Renal cortex interstitium (tissue), 15 donors: ENCODE data around the gene PTPA. TPM values are rescaled to one million over a fixed set of nuclear protein-coding genes. Genes with fewer than 3 reads are reported as not detected.

Experiments
- DNase-seq, 11 donors: peaks; one replicate each; pipeline ENCODE4 v3.0.0-alpha.2; 2013; ENCODE audit warnings: low read depth in 9 of 11, low spot score in 4 of 11; ENCODE audit errors: extremely low read depth in 1 of 11
- long read RNA-seq, 16 experiments: transcript quantifications; one replicate each; lab custom pipeline, GENCODE V29; 2026
- polyA plus RNA-seq, 3 donors: library from polyadenylated mRNA; unstranded; fragments of 120-200 nt; gene quantifications; one replicate each; pipeline ENCODE4 v1.2.1, GENCODE V29; 2013; ENCODE audit not compliant: insufficient read length in 3 of 3

PTPA gene
- polyA plus RNA-seq: 100 to 1,000 TPM in 2 of 3 donors, 10 to 100 TPM in 1; 99.1 to 135 (median 119) TPM
- long read RNA-seq, donor 1, transcript PTPA-210 (3 exons, 1,153 nt): minor isoform, 9 of 29 reads
- long read RNA-seq, donor 1, transcript PTPA-207 (10 exons, 2,737 nt): major isoform, 10 of 29 reads
- long read RNA-seq, donor 1, partial matches to known transcripts: 0 of 29 reads
- long read RNA-seq, donor 1, other reads (novel, unspliced or antisense): 0 of 29 reads
- long read RNA-seq, donor 2, transcript PTPA-210 (3 exons, 1,153 nt): major isoform, 11 of 35 reads
- long read RNA-seq, donor 2, transcript PTPA-207 (10 exons, 2,737 nt): major isoform, 11 of 35 reads
- long read RNA-seq, donor 2, partial matches to known transcripts: 5 of 35 reads
- long read RNA-seq, donor 2, other reads (novel, unspliced or antisense): 0 of 35 reads
- long read RNA-seq, donor 3, transcript PTPA-214 (3 exons, 988 nt): minor isoform, 7 of 53 reads
- long read RNA-seq, donor 3, transcript PTPA-210 (3 exons, 1,153 nt): minor isoform, 17 of 53 reads
- long read RNA-seq, donor 3, transcript PTPA-207 (10 exons, 2,737 nt): major isoform, 18 of 53 reads
- long read RNA-seq, donor 3, partial matches to known transcripts: 0 of 53 reads
- long read RNA-seq, donor 3, other reads (novel, unspliced or antisense): 0 of 53 reads
- long read RNA-seq, donor 4, transcript PTPA-207 (10 exons, 2,737 nt): major isoform, 8 of 53 reads
- long read RNA-seq, donor 4, partial matches to known transcripts: 38 of 53 reads
- long read RNA-seq, donor 4, other reads (novel, unspliced or antisense): 0 of 53 reads
- long read RNA-seq, donor 5: 0 reads
- long read RNA-seq, donor 6, transcript PTPA-207 (10 exons, 2,737 nt): major isoform, 7 of 19 reads
- long read RNA-seq, donor 6, transcript PTPA-210 (3 exons, 1,153 nt): major isoform, 7 of 19 reads
- long read RNA-seq, donor 6, partial matches to known transcripts: 0 of 19 reads
- long read RNA-seq, donor 6, other reads (novel, unspliced or antisense): 0 of 19 reads
- long read RNA-seq, donor 7, transcript PTPA-207 (10 exons, 2,737 nt): major isoform, 17 of 97 reads
- long read RNA-seq, donor 7, transcript PTPA-210 (3 exons, 1,153 nt): minor isoform, 10 of 97 reads
- long read RNA-seq, donor 7, transcript PTPA-214 (3 exons, 988 nt): minor isoform, 7 of 97 reads
- long read RNA-seq, donor 7, partial matches to known transcripts: 60 of 97 reads
- long read RNA-seq, donor 7, other reads (novel, unspliced or antisense): 0 of 97 reads
- long read RNA-seq, donor 8, transcript PTPA-210 (3 exons, 1,153 nt): major isoform, 25 of 74 reads
- long read RNA-seq, donor 8, transcript PTPA-213 (3 exons, 952 nt): minor isoform, 6 of 74 reads
- long read RNA-seq, donor 8, transcript PTPA-207 (10 exons, 2,737 nt): minor isoform, 23 of 74 reads
- long read RNA-seq, donor 8, transcript PTPA-216 (3 exons, 857 nt): minor isoform, 7 of 74 reads
- long read RNA-seq, donor 8, partial matches to known transcripts: 0 of 74 reads
- long read RNA-seq, donor 8, other reads (novel, unspliced or antisense): 0 of 74 reads
- long read RNA-seq, donor 9, transcript PTPA-210 (3 exons, 1,153 nt): minor isoform, 11 of 53 reads
- long read RNA-seq, donor 9, transcript PTPA-207 (10 exons, 2,737 nt): major isoform, 14 of 53 reads
- long read RNA-seq, donor 9, partial matches to known transcripts: 19 of 53 reads
- long read RNA-seq, donor 9, other reads (novel, unspliced or antisense): 0 of 53 reads
- long read RNA-seq, donor 10, transcript PTPA-214 (3 exons, 988 nt): minor isoform, 5 of 28 reads
- long read RNA-seq, donor 10, transcript PTPA-207 (10 exons, 2,737 nt): minor isoform, 8 of 28 reads
- long read RNA-seq, donor 10, transcript PTPA-210 (3 exons, 1,153 nt): major isoform, 12 of 28 reads
- long read RNA-seq, donor 10, partial matches to known transcripts: 0 of 28 reads
- long read RNA-seq, donor 10, other reads (novel, unspliced or antisense): 0 of 28 reads
- long read RNA-seq, donor 11, transcript PTPA-207 (10 exons, 2,737 nt): major isoform, 6 of 16 reads
- long read RNA-seq, donor 11, transcript PTPA-210 (3 exons, 1,153 nt): major isoform, 6 of 16 reads
- long read RNA-seq, donor 11, partial matches to known transcripts: 0 of 16 reads
- long read RNA-seq, donor 11, other reads (novel, unspliced or antisense): 0 of 16 reads
- long read RNA-seq, donor 12, transcript PTPA-207 (10 exons, 2,737 nt): major isoform, 10 of 18 reads
- long read RNA-seq, donor 12, partial matches to known transcripts: 0 of 18 reads
- long read RNA-seq, donor 12, other reads (novel, unspliced or antisense): 0 of 18 reads
- long read RNA-seq, donor 13: 0 reads
- long read RNA-seq, donor 14, transcript PTPA-210 (3 exons, 1,153 nt): major isoform, 21 of 39 reads
- long read RNA-seq, donor 14, transcript PTPA-207 (10 exons, 2,737 nt): minor isoform, 8 of 39 reads
- long read RNA-seq, donor 14, transcript PTPA-214 (3 exons, 988 nt): minor isoform, 5 of 39 reads
- long read RNA-seq, donor 14, partial matches to known transcripts: 0 of 39 reads
- long read RNA-seq, donor 14, other reads (novel, unspliced or antisense): 0 of 39 reads
- long read RNA-seq, donor 15, transcript PTPA-207 (10 exons, 2,737 nt): major isoform, 6 of 34 reads
- long read RNA-seq, donor 15, partial matches to known transcripts: 23 of 34 reads
- long read RNA-seq, donor 15, other reads (novel, unspliced or antisense): 0 of 34 reads
- long read RNA-seq, donor 16, transcript PTPA-216 (3 exons, 857 nt): minor isoform, 6 of 133 reads
- long read RNA-seq, donor 16, transcript PTPA-210 (3 exons, 1,153 nt): minor isoform, 19 of 133 reads
- long read RNA-seq, donor 16, transcript PTPA-207 (10 exons, 2,737 nt): major isoform, 29 of 133 reads
- long read RNA-seq, donor 16, partial matches to known transcripts: 70 of 133 reads
- long read RNA-seq, donor 16, other reads (novel, unspliced or antisense): 0 of 133 reads

DNA sequence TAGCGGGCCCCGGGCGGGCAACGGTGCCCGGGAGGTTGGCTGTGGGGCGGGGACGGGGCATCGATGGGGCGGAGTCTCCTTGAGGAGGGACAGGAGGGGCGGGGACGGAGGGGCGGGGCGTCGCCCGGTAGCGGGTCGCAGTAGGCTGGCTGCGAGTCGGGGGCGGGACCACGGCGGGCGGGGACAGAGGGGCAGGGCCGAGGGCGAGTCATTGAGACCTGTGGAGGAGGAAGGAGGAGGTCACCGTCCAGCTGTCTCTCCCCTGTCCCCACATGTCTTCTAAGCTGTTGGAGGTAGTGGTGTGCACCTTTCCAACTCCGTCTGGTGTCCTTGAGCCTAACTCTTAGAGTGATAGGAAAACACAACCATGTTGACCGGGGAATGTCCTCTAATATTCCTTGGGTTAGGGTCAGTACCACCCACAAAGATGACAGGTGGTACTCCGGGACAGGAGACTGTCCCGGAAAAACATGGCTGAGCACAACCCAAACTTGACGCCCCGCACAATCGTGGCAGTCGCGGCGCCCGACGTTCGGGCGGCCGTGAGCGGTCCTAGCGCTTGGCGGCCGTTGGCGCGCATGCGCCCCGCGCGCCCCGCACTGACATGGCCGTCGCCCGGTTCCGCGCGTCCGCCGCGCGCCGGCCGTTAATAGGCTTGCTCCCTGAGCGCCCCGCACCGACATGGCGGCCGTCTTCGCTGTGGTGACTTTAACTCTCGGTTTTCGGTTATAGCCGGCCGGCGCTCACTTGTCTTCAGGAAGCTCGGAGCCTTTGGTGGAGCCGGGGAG is at the start of gene PTPA, which contains the start of gene CRAT:
PTPA (plus strand) TSS at position 676 of the 788 bp plus-strand sequence. CDS start 186 bp downstream, outside the sequence.
CRAT (minus strand) TSS at position 54 of the 788 bp plus-strand sequence. CDS start 284 bp downstream, outside the sequence.
- DNase-seq: peak; percentile 81 to 91 (median 89)

DNA sequence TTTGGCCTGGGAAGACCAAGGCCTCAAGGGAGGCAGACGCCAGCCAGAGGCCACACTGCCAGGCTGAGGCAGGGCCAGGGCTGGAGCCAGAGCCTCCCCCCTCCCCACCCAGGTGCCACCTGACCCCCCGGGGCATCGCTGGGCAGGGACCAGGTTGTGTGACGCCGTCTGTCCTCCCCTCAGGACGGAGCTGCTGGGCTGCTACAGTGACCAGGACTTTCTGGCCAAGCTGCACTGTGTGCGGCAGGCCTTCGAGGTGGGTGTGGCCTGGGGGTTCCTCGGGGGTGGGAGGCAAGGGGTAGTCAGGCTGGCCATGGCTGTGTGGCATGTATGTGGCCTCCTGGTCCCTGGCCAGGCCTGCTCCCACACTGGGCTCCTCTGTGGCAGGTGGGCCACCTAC is 48.2 kb upstream of the PTPA start:
- DNase-seq: no peak

DNA sequence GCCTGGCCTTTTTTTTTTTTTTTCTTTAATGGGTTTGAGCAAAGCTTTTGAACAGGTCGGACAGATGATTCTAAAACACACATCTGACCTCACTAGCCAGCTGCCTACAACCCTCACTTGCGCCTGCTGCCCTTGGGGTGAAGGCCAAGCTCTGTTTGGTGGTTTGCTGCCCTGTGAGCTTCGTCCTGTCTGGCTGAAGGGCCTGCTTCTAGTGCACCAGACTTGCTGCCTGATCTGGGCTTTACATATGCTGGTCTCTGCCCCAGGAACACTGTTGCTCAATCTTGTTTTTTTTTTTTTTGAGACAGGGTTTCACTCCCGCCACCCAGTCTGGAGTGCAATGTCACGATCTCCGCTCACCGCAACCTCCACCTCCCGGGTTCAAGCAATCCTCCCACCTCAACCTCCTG is 46.7 kb upstream of the PTPA start:
- DNase-seq: no peak

DNA sequence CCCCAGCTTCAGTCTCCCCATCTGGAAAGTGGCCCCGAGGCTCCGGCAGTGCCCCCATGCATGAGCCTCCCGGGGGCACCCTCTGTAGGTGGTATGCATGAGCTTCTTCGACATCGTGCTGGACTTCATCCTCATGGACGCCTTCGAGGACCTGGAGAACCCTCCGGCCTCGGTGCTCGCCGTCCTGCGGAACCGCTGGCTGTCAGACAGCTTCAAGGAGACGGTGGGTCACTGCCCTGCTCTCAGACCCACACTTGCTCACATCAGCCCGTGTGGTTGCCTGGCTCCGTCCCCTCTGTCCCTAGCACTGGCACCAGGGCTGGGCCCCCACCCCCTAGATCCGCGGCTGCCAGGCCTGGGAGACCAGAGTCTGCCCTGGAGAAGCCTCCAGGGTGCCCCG is 43.1 kb upstream of the PTPA start:
- no peak for DNase-seq

DNA sequence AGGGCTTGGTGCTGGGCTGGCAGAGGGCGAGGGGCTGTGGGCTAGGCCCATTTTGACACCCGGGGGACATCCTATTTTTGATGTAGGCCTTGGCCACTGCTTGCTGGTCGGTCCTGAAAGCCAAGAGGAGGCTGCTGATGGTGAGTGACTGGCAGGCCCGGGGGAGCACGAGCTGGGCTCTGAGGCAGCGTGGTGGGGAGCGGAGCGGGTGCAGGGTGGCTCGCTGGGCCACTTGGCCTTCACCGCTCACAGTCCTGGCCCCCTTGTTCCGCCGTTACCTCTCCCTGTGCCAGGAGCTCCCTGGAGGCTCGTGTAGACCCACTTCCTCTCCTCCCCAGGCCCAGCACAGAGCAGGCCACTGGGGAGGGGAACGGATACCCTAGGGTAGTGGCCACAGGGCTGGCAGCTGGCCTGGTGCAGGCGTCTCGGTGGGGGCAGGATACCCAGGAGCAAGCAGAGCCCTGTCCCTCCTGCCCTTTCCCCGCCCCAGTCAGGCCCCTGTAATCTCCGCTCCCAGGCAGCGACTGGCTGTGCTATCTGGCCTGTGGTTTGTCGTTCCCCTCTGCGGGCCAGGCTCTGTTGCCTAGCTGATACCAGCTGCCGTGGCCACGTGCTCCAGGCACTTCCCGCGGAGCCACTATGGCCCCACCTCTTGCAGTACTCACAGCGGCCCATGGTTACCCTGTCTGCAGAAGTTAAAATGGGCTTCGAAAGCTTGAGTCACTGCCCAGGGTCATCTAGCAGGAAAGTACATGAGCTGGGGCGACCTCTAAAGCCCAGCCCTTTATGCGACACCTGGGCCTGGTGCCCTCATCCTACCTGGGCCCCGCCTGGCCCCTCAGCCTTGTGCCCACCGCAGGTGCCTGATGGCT is 42.0 kb upstream of the PTPA start:
- no peak for DNase-seq

DNA sequence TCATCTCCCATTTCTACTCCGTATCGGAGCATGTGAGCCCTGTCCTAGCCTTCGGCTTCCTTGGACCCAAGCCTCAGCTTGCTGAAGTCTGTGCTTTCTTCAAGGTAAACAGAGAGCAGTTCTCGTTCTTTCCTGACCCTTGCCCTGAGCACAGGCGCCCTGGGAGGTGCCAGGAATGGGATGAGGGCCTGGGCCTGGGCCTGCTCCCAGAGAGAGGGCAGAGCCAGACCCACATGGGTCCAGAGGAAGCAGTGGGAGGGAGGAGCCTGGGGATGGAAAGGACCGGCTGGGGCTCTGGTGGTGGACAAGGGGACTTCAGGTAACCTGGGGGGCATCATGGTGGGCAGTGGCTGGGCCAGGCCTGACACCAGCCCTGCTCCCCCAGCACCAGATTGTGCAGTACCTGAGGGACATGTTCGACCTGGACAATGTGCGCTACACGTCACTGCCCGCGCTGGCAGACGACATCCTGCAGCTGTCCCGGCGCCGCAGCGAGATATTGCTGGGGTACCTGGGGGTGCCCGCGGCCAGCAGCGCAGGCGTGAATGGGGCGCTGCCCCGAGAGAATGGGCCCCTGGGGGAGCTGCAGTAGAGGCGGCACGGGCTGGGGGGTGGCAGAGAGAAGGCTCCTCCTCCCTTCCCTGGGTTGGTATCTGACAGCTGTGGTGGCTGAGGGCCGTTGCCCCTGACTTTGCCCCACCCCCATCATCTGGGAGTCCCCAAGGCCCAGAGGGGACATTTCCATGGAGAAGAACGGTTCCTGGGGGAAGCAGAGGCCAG is 41.2 kb upstream of the PTPA start:
- DNase-seq: no peak

DNA sequence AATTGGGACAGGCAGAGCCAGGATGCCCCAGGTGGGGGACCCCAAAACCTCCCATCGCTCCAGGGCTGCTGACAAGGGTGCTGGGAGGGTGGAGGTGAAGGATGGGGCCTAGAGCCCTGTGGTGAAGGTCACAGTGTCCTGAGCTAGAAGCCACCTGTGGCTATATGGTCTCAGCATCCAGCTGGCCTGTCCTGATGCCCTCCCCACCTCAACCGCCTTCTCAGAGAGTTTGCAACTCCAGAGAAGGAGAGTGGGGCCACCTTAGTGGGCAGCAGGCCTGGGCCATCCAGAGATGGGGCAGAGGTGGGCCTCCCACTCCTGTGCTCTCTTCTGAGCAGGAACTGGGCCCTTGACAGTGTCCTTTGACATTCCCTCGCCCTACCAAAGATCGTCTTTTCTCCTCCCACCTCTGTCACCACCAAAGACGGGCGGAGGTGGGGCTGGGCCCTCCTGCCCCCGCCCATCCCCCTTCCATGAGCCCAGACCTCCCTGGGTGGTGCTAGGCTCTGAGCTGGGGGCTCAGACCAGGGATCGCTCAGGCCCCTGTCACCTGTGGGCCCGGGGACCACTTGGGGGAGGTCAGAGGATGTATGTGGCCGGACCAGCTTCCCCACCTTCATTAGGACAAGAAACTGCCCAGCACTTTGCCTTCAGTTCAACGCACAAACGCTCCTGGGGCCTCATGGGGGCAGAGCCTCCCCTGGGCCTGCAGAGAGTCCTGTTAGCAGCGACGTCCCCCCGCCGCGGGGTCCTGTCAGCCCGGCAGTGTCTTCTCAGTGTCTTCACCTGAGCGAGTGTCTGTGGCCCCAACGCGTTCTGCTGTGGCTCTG is 40.3 kb upstream of the PTPA start:
- no peak for DNase-seq

DNA sequence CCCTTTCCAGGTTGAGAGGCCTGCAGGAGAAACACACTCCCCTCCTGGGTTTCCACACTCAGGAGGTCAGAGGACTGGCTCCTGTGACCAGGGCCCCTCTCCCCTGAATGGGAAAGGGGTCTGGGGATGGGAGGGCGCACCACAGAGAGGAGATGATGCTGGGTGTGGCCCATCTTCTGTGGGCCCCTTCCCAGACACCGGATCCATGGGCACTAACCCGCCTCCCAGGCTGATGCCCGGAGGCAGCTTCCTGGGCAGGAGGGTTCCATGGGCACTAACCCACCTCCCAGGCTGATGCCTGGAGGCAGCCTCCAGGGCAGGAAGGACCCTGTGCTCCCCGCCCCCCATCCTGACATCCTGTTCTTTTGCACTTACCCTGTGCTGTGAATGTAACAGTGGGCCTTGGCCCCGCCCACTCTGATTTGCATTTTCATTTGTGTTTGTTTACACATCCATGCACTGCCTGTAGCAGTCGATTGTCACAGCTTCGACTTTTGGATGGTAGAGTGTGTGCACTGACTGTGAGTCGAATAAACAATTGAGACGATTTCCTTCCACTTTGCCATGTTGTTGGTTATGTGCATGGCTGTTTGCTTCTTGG is 39.6 kb upstream of the PTPA start:
- DNase-seq: no peak

DNA sequence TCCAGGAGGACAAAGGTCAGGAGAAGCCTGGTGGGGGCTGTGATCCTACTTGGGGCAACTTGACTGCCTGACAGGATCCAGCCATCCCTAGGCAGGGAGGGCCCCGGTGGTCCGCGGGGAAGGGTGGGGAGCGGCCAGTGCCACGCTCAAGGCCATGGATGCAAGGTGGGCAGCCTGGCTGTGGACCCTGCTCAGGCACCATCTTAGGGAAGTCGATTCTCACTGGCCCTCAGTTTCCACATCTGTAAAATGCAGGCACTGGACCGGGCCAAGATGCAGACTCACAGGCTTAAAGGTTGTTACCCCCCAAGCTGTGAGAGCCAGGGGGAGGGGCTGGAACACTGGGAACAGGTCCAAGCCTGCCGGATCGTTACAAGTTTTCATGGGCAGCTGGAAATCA is 39.0 kb upstream of the PTPA start:
- no peak for DNase-seq

DNA sequence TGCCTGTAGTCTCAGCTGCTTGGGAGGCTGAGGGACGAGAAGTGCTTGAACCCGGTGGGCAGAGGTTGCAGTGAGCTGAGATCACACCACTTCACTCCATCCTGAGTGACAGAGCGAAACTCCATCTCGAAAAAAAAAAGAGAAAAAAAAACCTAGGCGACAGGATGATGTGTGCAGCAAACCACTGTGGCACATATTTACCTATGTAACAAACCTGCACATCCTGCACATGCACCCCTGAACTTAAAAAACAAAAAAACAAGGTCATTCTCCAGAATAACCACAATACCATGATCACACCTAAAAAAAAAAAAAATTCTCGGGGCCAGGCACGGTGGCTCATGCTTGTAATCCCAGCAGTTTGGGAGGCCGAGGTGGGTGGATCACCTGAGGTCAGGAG is 37.8 kb upstream of the PTPA start:
- no peak for DNase-seq

DNA sequence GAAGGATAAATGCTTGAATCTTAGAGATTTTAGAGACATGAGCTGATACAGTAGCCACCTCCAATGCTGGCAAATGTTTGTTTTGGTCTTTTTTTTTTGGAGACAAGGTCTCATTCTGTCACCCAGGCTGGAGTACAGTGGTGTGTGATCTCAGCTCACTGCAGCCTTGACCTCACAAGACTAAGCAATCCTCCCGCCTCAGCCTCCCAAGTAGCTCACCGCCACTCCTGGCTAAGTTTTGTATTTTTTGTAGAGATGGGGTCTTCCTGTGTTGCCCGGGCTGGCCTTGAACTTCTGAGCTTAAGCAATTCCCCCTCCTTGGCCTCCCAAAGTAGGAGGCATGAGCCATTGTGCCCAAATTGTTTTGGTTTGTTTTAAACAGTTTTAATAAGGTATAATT is 37.1 kb upstream of the PTPA start:
- DNase-seq: no peak

DNA sequence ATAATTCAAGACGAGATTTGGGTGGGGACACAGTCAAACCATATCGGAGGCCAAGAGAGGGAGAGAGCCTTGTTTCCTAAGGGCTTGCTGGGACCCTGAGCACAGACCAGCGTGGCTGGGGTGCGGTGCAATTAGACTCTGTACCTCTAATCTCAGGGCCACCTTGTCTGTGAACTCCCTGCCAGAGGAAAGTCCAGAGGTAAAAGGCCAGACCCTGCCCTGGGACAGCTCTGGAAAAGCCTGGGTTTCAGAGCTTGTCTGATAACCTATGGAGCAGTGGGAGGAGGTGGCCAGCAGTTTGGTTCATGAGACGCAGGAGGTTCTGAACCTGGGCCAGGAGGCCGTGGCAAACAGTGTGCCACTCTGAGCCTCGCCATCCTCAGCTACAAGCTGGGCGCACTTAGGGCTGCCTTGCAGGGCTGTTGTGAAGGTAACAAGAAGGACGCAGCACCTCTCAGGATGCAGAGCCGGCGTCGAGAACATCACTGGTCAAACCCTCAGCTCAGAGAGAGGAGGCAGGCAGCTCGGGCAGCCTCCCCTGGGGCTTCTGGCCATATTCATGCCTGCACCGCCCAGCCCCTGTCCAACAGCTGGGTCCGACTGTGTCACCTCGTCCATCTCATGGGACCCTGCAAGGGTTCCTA is 35.1 kb upstream of the PTPA start:
- DNase-seq: no peak
